GM21723 (cell line): ENCODE measurements around the gene HOXA9.

Experiments
- ATAC-seq: cut with Tn5 transposase; IDR thresholded peaks from one replicate; pipeline ENCODE4 v1.9.1; 2021; ENCODE audit warnings: mild to moderate bottlenecking, moderate library complexity; ENCODE audit not compliant: unreplicated experiment

The HOXA9 gene

DNA sequence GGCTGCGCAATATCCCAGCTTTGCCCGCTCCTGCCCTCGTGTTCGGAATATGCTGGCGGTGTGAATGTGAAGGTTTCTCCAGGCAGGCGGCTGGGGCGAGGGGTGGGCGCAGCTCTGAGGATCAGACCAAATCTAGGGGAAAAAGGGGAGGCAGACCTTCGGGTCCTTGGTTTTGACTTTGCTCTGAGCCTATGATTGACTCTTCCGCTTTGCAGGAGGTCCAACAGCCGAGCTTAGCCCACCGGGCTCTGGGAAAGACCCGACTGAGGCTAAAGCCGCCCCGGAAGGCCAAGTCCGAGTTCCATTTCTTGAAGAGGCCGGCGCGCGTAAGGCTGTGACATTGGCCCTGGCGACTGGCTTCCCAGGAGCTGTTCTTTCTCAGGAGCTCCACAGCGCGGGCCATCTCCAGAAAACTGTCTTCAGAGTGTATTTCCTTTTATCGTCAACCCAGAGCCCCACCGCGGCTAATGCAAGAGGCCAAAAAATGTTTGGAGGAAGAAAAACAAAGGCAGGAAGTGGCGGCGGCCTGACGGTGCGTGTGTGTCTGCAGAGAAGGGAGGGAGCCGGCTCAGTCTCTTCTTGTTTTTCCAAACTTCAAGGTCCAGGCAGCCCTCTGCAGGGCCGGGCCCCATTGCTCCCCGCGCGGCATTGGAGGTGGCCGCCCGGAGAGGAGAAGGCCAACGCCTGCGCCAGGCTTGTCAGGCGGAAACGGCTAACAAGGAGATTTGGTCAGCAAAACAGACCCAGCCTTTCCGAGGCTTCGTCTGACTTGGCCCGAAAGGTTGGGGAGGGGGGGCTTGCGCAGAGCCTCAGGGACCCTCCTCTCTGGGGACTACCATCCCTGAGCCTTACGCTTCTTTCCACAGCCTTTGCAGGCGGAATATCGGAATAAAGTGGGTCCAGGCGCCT, 23.3 kb upstream of the HOXA9 start:
- ATAC-seq = no peak

DNA sequence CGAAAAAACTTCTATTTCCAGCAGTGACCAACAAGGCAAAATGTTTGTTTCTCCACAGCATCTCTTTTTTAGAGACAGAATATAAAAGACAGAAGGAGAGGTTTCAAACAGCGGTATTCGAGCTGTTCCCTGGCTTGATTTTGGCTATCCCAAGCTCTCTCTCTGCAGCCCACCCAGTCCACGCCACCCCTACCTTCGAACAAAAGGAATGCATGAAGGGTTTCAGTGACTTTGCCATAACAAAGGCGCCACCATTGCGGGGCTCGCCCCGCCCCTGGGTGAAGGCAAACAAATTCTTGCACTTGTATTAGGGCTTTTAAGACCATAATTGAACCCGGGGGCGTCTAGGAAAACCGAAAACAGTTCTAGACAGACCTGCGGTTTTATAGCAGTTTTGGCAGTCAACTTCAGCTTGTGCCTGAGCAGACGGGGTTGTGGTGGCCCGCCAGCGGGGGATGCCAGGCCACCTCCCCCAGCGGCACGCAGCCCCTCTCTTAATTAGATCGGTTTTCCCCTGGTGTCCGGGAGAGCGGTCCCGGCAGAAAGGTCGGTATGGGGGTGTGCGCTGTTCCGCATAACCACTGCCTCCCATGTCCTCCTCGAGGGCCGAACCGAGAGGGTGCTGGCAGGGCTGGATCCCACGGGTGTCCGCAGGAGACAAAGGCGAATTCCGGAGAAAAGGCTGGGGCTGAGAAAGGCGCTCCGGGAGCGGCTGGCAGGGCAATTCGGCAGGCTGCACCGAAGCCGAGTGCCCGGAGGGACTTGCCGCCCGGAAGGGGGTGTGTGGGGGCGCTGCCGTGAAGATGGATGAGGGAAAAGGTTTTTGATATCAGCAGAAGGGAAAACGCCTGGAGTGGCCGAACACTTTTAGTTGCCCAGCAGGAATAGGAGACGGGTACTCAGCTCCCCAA, 22.4 kb upstream of the HOXA9 start:
- ATAC-seq = no peak

DNA sequence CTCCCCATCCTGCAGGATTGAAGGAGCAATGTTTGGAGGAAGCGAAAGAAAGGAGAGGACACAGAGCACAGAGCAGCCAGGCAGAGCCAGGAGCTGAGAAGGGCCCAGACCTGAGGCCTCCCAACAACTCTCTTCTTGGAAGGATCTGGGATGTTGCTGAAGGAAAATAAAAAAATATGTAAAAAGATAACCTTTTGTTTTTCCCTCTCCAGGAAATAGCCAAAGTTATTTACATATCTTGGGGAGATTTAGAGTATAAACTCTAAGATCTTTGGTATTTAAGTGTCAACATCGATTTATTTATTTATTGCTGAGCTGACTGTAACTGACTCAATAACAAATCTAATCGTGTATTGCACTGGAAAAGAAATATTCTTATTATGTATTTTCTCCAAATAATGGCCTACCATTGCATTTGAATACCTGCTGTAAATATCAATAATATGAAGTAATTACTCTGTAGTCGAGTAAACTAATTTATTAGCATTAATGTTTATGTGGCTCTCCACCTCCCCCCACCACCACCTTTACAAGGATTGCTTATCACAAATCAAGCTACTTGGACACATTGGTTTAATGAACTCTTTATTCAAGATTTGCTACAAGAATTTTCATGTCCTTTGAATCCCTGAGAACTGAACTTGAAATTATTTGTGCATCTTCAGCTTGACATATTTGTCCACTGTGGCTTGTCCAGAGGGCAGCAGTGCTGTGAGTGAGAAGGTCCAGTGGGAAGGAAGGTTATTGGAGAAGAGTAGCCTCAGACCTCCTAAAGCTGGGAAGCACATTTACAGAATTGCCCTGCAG, 21.5 kb upstream of the HOXA9 start:
- ATAC-seq = no peak

DNA sequence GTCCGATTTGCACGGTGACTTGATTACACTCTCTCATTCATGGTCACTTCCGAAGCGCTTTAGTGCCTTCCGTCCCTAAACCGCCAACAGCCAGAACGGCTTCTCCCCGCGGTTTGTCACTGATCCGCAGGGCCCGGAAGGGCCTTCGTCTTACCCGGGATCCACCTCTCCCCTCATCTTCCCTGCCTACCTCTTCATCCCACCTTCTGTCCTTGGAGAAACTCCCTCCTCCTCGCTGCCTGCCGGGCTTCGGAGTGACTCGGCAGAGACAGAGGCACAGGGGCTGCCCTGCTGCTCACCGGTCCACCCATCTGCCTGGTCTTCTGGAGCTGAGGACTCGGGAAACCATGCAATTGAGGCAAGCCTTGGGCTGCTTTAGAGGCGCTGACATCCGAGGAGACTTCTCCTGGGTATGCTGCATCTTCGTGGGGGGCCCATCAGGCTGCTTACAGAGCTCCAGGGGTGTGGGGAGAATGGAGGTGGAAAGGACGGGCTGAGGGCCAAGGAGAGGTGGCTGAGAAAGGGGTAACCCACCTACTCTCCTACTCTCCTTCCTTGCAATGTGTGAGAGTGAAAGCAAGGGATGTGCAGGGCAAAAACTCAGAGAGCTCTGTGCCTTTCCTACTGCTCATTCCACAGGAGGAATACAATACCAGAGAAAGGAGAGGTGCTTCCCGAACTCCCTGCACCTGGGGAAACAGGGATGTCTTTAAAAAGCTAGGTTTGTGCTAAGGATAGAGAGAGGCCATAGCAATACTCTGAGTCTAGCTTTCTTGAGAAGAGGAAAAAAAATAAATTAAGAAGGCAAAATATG, 20.7 kb upstream of the HOXA9 start:
- ATAC-seq = no peak

DNA sequence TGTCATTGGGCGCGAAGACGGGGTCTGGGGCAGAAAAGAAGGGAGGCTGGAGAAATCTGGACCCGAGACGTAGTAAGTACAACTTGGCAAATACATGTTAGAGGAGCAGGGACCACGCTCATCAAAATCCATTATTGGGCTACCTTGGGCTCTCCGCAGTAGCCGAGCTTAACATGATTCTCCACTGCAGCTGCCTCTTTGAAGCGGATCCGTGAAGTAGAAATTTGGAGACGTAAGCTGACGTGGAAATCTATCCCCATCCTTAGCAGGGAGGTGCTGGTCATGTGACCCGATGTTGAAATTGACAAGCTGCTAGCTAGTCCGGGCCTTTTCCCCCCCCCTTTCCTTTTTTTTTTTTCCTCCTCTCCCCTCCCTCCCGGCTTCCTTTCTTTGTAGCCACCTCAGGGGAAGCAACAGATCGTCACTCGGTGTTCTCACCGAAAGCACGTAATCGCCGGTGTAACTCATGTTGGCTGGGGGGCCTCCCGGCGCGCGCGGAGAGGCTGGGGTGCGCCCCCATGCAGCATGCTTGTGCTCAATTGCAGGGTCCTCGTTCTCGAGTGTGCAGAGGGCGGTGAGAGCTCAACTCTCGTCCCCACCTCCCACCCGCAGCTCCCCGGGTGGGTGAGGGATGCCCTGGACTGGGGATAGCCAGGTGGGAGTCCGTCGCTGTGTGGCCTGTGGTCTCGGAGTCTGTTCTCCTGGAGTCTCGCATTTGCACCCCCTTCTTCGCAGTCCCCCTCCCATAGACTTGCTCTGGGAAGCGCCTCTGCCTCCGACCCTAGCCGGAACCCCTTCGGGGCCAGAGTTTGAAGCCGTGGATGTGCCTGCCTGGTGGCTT, 19.9 kb upstream of the HOXA9 start, which contains the start of gene HOXA11:
TSS of gene HOXA11 (minus strand) at position 220 of the 841 bp plus-strand sequence. CDS start at position 132, 88 bp downstream.
- no peak for ATAC-seq

DNA sequence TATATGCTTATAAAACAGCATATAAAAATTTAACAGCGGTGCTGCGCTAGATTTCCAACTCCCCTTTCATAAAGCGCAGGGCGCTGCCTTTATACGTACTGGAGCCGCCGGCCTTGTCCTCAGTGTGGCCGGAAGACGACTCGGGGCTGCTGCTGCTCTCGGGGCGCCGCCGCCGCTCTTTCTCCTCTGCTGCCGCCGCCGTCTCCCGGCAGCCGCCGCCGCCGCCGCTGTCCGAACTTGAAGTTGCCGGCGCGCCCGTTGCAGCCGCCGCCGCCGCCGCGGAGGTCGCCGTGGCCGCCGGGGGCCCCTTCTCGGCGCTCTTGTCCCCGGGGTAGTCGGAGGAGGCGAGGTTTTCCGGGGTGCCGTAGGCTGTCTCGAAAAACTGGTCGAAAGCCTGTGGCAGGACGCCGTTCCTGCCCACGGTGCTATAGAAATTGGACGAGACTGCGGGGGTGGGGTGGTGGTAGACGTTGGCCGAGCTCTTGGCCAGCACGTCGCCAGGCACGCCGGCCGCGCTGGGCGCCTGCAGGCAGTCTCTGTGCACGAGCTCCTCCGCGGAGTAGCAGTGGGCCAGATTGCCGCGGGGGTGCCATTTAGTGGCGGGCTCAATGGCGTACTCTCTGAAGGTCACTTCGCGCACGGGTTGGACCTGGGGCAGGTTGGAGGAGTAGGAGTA, 19.1 kb upstream of the HOXA9 start:
- no peak for ATAC-seq

DNA sequence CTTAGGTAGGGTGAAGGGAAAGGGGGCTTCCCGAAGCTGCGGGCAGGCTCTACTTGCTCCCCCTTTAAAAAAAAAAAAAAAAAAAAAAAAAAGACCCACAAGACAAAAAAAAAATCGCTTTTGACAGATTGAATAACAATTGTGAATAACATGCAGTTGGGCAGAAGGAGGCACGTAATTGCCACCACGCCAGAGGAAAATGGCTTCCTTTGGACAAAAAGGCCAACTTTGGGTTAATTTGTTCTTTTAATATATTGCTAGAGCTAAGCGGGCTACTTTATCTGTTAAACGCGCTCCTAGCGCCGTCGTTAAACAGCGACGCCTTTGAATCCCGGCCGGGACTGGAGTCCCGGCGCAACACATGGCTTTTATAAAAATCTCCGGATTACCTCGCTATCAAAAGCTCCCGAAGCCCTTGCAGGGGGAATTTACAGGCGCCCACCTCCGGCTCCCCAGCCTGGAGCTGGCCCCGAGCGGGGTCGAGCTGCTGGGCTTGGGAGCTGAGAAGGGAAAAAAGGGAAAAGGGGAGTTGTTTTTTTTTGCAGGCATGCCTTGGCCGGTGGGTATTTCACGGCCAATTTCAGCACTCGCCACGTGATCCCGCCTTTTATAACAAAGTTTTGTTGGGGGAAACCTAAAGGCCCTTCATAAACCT, 18.5 kb upstream of the HOXA9 start:
- no peak for ATAC-seq

DNA sequence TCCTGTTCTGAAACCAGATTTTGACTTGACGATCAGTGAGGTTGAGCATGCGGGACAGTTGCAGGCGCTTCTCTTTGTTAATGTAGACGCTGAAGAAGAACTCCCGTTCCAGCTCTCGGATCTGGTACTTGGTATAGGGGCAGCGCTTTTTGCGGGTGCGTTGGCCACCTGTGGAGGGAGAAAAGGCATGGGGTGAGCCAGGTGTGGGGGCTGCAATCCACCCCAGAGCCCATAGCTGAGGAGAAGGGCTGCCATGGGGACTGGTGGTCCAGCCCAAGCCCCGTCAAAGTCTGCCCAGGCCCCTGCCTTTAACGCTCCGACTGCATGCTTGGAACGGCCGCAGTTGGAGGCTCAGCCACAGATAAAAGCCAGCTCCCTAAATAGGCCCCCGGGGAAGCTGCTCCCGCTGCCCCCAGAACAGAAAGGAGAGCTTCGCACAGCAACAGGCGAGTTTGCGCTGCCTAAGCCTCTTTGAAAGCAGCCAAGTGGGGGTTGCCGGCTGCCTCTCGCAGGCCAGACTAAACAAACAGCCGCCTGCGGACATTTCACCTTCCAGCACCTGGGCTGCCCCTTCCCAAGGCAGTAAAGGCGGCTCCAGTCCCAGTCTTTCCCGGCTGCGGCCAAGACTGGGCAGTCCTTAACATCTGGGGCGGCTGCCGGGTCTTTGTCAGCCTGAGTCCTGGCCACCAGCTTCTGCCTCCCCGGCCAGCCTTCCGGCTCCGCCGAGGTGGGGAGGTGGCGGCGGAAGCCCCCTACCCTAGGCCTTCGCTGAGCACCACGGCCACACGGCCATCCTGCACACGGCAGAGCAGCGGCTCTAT, 17.7 kb upstream of the HOXA9 start:
- ATAC-seq = no peak

DNA sequence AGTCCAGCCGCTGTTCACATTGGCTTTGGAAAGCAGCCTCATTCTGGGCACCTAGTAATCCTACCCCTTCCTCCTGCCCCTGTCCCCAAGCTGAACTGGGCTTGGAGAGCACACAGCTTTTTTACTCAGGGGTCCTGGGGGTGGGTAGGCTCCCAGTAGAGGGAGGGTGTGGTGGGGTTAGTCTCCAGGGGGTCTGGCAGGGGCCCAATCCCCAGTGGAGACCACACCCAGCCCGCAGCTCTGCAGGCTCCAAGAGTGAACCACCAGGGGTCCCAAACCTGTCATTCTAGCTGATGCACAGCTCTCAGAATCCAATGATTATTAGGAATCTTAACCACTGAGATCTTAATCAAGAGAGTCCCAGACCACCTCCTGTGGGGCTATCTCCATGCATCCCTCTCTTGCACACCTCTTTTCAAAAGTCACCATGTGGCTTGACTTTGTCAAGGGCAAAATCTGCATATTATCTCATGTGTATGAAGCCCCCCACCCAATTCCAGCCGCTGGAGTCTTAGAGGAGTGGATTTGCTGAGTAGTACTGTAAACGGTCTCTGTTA, 17.0 kb upstream of the HOXA9 start:
- ATAC-seq = no peak

DNA sequence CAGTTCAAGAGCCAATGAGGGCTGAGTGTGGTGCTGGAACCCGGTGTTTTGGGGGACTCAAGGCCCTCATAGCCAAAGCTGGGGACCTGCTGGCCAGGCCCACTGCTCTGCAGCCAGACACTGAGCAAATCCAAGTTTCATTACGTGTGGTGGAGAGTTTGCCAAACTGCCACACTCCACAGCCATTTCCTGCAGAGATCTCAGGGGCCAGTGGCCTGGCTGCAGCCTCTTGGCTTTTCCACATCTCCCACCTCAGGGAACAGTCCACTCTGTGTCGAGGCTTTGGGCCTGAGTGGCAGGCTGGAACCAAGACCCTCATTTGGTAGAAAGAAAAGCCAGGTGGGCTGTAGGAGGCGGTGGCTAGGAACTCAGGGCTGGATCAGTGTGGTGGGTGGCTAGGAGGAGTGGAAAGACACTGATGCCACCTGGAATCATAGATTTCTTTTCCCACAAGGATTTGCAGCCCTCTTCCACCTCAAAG, 16.5 kb upstream of the HOXA9 start:
- ATAC-seq = no peak

DNA sequence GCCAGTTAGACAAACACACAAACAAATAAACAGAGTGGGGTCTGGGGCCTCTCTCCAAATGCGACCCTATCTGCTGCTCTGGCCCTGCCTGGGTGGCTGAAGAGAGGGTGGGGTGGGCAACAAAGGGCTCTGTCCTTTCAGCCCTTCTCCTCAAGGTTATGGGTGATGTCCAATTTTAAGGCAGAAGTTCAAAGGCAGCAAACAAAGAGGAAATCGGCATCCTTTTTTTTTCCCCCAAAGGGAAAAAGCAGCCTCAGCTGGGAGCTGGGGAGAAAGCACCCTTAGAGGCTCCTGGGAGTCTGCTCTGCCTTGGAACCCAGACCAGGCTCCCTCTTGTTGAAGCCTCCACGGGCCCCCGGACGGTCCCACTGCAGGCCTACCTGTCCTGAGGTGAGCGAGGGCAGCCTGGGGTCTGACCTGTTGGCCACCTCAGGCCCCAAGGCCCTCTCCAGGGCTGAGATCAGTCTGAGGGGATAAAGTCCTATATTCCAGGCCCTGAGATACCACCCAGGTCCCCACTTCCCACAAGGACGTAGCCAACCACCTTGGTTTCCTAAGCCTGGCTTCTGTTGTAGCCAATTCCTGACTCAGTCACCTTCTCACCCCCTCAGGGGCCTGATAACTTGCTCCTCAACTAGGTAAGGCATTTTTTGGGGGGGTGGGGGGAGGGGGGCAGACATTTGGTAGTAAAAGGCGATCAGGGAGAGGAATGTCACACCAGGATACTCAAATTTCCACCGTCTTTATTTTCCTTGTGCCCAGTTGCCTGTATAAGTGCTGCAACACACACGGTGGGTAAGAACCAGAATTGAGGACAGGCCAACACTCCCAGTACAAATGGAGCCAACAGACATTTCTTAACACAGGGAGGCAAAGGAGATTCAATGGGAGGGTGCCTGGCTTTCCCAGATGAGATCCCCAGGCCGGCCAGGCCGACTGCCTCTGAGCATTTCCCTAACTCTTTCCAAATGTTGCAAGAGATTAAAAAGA, 15.4 kb upstream of the HOXA9 start:
- ATAC-seq = no peak

DNA sequence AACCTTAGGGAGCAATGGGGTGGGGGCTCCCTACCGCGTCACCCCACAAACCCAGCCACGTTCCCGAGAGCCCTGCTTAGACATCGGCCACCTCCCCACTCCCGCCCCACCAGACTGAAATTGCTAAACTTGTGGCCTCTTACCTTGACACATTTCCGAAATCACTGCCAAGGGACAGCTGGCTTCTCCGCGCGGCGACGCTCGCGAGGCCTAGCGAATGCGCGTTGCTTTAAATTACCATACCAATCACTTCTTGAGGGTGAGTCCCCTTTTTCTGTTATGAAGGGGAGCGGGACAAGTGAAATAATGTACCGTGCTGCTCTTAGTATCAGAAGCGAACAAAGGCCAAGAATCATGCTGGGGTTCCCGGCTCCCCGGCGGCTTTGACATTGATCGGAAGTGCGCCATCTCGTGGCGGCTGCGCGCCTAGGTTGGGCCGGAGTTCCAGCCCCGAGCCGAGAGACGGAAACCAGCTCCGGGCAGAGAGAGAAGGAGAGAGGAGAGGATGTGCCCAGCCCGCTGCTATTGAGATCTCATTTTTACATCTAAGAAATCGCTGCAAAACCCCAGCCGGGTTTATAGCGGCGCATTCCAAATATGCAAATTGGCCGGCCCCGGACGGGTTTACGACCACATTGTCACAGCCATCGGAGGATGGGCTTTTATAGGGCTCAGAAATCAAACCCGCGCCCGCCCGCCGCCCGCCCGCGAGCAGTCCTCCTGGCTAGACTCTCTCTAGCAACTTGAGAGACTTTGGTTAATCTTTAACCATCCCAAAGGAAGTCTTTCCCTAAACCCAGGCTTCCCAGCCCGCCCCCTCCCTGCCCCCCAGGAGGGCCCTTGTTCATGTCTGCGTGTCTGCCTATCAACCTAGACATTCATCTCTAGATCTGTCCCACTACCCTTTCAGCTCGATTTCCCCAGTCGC, 14.4 kb upstream of the HOXA9 start:
- ATAC-seq = no peak

DNA sequence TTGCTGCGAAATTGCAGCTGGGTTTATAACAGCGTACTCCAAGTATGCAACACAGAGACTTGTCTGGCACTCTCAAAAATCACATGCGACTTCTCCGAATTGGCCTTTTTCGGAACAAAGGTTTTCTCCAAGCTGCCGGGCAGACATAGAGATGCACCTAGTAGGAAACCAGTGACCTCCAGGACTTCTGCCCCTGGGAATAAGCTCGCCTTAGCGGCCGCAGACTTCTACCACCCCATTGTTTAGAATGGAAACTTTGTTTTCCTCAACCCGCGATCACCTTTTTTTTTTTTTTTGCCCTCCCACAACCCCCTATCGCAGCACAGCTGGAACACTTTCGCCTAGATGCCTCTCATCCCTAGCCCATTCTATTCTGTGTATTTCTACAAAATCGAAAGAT, 13.7 kb upstream of the HOXA9 start:
- ATAC-seq = no peak

DNA sequence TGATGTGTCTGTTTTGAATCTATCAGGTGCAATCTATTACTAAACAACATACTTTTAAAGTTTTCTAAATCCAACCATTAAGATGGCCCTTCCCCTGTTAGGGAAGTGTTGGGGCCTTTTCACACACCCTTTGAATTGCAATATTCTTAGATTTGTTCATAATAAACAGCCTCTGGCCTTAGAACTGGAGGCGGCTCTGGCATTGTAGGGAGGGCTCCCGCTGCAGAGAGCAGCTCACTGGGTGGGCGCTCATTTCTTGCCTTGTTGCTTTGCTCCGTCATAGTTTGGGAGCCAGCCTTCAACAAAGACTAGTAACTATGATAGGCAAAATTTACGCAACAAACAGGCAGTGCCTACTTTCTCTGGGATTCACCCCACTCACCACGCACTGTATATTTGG, 13.0 kb upstream of the HOXA9 start:
- no peak for ATAC-seq
